Dermis microvascular lymphatic vessel endothelial cell (primary cell): Measurements from ENCODE around the gene EEFSEC. TPM values are rescaled to one million over a fixed set of nuclear protein-coding genes. Genes with fewer than 3 reads are reported as not detected.

Source experiments
- DNase-seq, 2 donors: peaks; one replicate each; pipeline versions ENCODE4 v3.0.0 to v3.0.0-alpha.2; 2010; ENCODE audit warnings: low read depth in 2 of 2
- total RNA-seq: library from RNA; depleted of rRNA; stranded (reverse); fragments of >200 nt; gene quantifications from 2 replicates; pipeline ENCODE4 v1.2.1, GENCODE V29; 2014

The EEFSEC gene
- total RNA-seq, 1 donor from 2014 or later = 1.8 TPM

DNA sequence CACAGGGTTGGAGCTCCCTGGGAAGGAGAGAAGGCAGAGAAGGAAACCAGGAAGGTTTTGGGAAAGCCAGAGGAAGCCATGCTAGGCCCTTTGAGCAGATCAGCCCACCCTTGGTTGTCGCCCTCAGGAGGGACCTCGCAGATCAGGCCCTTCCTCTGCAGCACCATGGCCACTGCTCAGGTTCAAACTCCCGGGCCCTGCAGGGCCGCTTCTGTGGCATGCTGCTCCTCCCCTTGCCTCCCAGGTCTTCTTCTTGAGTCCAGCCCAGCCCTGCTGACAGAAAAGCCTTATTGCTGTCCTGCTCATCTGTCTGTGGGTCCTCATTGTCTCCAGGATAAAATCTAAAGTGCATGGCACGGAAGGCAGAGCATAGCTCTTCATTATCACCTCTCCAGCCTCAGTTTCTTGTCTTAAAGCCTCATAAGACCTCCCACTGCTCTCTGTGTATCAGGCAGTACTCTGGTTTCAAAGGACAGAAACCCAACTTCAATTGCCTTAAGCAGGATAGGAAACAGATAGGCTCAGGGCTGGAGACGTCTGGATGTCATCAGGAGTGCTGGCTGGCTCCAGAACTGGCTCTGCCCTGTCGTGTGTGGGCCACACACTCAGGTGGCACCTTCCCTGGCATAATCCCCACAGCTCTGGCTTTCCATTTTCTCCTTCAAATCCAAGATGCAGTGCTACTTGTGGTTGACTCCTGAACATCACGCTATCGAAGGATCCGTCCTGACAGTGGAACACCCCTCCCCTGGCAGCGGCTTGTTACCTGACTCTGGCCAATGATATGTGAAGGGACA, 118.5 kb downstream of the EEFSEC start:
- no peak for DNase-seq

DNA sequence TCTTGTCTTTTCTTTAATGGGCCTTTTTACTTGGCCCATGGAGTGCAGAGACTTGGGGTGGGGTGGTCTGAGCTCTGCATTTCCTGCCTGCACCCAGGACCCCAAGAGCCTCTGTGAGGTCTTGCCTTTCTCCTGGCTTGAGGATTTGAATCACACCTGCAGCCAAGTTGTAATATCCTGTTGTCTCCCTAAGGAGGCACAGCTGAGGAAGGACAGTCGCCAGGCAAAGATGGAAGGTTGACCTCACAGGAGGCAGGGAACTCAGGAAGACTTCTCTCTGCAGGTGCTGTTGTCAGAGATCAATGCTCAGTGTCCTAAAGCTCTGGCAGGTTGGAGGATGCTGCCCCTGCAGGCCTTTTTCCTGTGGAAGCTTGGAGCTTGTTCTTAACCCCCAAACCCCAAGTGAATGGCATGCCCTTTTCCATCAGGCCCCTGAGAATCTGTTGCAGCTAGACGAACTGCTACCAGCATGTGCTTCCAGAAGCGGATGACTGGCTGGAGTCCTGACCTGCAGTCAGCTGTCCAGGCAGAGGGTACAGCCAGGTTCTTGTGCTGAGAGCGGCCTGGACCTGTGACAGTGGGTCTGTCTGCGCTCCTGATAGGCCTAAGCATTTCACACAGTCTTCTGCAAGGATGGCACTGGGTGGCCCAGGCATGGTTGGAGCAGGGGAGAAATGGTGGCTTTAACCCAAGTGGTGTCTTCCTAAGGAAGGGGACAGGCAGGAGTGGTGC, 120.0 kb downstream of the EEFSEC start:
- DNase-seq = no peak

DNA sequence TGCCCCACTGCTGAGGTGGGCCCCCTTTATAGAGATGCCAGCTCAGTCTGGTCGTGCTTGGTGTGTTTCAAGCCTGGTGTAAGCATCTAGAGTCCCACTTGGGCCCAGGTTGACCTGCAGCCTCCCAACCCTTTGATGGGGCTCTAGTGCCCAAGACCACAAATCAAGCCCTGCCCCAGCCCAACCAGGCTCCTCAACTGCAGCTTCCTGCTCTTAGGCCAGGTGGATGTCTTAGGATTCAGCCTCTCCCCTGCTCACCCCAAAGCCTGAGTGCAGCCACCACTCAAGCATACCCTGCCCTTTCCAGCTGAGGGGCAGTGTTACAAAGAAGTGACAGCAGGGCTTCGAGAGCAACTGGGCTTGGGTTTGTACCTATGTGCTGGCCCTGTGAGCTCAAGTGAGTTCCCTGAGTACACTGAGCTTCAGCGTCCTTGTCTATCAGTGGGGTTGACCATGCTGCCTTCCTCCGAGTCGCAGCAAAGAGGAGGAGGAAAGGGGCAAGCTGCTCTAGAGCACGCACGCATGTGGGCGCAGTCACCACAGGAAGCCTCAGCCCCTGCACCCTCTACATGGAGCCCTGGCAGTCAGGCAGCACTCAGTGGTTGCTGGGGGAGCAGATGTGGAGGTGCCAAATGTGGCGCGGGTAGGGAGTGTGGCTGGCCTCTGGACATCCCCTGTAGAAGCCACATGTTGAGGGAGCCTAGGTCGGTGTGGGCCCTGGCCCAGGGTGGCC, 120.7 kb downstream of the EEFSEC start:
- no peak for DNase-seq

DNA sequence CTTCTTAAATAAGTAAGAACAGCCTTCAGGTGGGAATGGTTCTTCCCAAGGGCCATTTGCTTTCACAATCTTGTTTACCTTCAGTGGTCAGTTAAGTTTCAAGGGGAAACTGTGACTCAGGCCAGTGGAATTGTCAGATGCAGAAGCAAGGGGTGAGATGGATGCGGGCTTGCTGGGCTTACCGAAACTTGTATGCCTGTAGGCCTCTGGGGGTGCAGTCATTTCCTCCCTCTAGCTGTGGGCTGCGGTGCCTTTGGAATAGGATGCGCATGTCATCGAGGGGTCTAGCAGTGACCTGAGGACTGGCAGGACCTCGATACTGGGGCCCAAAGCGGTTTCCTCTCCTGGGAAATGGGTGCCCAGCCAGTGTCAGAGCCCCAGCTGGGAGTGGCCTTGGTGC, 121.6 kb downstream of the EEFSEC start:
- DNase-seq = peak; percentile 25 to 85

DNA sequence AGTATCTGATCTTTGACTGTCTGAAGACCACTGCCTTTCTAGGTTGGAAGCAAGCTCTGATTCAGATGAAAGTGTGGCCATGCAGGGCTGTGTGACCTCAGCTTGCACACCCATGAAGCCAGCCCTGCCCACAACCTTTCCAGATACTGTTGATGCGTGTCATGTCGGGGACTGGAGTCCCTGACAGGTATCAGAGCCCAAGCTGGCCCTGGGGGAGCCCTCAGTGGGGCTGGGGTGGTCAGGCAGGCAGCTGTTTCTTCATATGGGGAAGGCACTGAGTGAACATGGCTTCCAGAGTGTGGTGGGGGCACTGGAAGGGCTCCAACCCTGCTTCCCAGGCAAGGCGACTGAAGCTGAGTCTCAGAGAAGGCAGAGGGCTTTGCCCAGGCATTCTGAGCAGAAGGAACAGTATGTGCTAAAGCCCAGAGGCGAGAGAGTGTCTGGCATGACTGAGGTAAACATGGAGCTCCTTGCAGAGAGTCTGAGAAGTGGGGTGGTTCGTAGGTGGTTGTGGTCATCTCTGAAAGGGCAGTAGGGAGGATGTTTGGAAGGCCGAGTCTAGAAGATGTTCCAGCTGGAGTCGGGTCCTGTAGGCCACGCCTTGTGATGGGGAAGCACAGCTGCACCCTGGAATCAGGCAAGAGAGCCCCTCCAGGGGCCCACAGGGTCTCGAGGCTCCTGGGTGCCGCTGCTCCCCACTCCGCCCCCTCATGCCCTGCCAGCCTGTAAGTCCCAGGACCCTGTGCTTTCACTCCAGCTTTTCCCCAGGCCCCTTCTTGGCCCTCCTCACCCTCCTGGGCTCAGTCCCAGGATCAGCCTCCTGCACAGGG, 122.2 kb downstream of the EEFSEC start:
- DNase-seq = no peak

DNA sequence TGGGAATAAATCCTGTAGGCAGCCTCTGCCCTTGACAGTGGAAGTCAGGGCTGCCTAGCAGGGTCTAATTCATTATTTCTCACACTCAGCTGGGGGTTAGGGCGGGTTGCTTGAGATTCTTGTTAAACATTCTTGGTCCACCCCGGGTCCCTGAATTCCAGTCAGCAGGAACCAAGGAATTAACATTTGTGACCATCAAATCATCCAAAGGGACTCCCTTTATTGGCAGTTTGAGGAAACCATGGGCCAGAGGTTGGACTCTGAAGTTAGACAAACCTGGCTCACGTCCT, 122.8 kb downstream of the EEFSEC start:
- DNase-seq = no peak

DNA sequence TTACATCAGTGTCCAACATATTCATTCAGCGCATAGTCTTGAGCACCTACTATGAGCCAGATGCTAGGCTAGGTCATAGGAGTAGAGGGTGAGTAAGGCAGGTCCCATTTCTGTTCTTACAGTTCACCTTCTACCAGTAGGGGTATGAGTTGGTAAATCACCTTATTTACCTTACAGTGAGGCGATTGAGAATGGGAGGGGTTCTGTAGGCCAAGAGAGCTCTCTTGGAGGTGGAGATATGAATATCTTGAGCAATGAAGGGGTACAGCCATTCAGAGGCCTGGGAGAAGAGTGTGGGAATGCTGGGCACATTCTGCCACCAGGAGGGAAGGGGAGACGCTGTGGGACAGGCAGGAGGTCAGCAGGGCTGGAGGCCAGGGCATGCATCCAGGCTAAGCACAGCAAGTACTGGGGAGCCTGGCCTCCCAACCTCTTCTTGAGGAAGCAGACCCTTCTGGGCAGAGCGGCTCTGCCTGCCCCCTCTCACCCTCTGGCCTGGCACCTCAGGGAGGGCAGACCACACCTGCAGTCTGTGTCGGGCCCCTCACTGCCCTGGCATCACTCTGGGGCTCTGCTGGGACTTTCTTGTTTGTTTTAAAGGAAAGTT, 123.4 kb downstream of the EEFSEC start:
- no peak for DNase-seq

DNA sequence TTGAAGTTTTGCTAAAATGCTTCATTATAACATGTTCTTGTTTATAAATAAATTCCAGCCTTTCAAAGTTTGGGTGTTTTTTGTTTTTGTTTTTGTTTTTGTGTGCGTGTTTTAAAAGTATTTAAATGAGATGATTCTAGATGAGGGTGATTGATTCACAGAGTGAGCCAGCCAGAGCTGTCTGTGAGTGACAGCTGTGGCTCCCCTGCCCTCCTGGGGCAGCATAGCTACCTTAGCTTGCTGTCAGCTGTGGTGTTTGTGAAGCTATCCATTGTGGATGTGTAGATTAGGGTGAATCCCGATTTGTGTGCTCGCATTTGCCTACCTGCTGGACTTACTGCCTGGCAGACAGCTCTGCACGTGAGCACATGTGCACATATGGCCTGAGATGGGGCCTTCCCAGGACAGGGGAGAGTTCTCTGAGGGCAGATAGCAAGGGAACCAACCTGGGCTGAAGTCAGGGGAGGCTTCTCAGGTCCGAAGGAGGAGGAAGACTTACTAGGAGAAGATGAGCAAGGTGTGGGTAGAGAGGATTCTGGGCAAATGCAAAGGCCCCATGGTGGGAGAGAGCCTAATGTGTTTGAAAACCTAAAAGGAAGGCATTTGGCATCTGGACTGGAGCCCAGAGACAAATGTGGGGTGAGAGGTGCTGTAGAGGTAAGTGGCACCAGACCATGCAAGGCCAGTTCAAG, 124.2 kb downstream of the EEFSEC start:
- DNase-seq = no peak

DNA sequence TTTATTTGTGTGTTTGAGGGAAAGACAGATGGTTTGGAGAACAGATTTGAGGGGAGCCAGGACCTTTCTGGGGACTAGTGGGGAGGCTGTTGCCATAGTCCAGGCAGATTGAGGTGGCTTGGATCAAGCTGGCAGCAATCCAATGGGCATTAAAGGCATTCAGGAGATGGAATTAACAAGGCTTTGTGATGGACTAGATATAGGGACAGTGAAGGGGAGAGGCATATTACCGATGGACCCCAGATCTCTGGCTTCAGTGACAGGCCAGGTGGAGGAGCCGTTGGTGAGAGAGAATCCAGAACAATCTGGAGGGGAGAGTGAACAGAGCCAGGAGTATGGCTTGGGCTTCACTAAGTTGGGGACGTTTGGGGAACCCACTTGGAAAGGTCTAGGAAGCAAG, 124.8 kb downstream of the EEFSEC start:
- no peak for DNase-seq

DNA sequence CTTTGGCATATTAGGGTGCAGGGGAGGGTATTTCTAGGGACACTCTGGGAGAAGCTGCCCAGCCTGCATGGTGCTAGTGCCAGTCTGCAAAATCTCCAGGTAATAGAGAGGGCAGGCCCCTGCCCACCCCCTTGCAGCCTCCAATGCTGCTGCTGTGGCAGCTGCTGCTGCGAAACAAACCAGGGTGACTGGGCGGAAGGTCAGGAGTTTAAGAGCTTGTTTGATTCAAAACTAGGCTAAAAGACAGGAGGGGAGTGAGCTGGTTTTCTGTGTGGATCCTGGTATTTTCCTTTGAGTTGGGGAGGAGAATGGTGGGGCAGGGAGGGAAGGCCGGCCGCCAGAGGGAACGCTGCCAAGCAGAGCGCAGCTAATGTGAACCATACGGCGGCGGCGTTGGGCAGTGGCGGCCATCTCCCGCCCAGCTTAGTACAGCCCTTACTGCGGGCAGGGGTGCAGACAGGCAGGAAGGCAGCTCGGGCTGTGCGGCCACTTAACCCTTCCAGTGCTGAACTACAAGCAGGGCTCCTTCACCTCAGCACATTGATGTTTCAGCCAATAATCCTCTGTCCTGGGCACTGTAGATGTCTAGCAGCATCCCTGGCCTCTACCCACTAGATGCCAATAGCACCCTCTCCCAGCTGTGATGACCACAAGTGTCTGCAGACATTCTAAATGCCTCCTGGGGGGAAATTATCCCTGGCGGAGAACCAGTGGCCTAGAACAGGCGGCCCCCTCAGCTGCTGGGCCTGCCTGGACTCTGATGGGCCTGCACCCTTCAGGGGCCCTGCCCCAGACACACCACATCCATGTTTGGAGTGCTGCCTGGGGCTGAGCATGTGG, 125.7 kb downstream of the EEFSEC start:
- DNase-seq = peak in 1 of 2 donors; percentile 43

DNA sequence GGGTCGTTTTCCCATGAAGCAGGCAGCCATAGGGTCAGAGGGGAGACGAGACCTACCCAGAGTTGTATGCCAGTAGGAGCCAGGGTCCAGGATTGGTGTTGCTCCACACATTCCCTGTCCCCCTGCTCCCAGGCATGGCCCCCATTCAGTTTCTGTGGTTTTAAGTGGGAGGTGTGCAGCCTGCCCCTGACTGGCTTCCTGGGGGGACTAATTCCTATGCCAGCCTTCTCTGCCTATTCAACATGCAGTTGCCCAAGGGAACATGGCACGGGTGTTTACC, 126.3 kb downstream of the EEFSEC start:
- DNase-seq = no peak

DNA sequence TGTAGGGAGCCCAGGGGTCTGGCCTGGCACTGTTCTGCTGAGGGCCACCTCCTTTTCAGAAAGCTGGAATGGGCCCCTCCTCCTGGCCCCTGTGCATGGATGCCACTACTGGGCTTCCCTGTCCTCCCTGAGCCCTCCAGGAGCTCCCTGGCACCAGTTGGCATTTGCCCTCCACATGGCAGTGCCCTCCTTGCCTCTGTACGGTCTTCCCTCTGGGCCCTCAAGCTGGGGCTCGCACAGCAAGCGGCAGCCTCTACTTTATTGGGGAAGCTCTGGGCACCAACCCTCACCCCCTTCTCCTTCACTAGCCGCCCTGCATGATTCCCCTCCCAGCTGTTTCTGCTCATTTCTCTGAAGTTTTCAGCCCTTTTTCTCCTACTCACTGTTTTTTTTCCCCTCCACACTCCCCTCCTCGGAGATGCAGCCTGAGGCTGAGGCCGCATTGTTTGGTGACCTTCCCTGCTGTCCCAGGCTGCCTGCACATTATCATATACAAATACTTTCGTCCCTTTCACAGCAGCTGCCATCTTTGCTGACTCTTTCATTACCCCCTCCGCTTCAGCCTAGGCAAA, 127.3 kb downstream of the EEFSEC start:
- DNase-seq = no peak

DNA sequence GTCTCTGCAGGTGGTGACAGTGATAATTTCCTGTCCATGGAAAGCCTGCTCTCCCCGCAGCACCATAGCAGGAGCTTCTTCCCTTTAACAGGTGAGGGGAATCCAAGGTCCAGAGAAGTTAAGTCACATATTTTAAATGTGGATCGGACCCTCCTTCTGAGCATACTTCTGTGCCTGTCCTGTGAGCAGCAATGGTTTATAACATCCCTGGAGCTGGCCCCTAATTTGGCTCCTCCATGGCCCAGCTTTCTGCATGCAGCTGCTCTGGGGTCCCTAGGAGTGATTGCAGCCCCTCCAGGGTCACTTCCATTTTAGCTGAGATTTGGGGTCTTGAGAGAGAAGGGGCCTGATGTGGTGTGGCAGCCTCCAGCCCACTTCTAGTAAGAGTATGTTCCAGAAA, 127.8 kb downstream of the EEFSEC start:
- no peak for DNase-seq

DNA sequence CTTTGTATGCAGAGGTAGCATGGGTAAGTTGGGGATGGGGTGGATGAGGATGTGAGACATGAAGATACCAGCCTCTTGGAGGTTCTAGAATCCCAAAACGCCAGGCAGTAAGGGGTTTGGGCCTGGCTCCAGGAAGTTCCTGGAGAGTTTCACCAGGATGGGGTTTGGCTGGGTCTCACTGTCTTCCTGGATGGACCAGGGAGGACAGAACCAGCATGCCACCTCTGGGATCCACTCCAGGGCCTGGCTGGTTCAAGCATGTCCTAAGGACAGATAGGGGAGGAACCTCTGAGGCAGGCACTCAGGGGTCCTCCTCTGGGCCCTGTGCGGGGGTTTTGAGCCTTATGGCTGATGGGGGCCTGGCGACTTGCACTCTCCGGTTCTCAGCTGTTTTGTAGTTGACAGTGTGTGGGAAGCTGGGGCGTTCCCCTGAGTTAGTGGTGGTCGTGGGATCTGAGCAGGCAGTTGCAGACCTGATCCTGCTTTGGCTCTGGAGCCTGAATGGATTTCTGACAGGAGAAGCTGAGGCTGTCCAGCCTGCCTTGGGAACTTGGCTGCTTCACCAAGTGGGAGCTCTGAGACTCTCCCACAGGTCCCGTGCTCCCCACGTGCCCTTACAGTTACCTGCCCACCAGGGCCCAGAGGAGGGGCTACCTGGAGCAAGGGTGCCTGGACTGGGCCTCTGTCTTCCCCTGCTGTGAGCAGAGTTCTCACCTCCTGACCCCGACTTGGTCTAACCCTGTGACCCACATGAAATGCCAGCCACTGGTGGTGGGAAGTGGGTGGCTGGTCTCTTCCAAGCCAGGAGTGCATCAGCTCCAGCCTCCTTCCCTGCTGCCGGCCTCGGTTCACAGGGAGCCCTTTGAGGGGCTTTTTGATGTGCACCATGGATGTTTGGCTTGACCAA, 128.4 kb downstream of the EEFSEC start:
- DNase-seq = no peak

DNA sequence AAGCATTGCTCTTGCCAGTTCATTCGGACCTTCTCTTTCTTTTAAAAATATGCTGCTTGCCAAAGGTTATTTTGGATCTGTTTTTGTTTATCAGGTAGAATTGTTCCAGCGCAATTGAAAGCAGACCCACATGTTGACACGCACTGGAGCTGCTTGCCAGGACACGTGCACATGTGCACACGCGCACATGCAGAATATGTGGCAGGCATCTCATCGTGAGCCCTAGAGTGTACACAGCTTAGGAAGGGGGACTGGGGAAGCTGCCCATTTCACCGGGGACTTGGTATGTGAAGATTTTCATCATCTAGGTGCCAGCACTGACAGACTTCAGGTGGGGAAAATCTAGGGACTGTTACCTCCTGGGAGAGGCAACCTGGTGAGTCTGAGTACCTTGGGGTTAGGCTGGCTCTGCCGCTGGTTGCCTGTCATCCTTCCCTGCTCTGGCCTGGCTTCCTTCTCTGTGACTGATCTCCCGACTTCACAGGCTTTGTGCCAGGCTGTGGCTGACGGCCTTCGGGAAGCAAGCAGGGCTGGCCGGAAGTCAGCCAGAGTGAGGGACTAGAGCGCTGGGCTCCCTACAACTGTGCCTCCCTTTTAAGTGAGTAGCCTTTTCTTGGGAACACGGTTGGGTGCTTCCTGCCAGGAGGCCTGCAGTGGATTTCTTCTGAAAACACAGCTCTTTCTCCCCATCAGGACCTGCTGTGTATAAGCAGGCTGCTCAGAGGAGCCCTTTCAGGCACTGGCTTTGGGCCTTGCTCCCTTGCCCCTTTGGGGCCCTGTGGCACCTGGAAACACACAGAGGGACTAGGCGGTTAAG, 129.3 kb downstream of the EEFSEC start:
- DNase-seq = peak; percentile 27 to 59

DNA sequence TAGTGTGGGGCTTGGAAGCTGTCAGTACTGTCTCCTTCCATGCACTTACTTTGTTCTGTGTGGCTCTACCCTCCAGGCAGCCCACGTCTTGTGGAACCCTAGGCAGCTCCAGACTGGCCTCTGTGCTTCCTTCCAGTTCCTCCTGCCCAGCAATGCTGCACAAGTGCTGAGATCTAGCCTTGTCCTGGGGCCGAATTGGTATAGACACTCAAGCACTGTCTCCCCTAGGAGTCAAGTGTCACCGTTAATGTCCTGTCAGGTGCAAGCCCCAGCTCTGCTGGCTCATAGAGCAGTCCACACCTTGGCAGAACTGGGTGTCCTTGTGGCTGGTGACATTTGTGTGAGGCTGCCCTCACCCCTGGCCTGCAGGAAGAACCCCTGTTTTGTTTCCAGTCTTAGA, 130.1 kb downstream of the EEFSEC start:
- no peak for DNase-seq

DNA sequence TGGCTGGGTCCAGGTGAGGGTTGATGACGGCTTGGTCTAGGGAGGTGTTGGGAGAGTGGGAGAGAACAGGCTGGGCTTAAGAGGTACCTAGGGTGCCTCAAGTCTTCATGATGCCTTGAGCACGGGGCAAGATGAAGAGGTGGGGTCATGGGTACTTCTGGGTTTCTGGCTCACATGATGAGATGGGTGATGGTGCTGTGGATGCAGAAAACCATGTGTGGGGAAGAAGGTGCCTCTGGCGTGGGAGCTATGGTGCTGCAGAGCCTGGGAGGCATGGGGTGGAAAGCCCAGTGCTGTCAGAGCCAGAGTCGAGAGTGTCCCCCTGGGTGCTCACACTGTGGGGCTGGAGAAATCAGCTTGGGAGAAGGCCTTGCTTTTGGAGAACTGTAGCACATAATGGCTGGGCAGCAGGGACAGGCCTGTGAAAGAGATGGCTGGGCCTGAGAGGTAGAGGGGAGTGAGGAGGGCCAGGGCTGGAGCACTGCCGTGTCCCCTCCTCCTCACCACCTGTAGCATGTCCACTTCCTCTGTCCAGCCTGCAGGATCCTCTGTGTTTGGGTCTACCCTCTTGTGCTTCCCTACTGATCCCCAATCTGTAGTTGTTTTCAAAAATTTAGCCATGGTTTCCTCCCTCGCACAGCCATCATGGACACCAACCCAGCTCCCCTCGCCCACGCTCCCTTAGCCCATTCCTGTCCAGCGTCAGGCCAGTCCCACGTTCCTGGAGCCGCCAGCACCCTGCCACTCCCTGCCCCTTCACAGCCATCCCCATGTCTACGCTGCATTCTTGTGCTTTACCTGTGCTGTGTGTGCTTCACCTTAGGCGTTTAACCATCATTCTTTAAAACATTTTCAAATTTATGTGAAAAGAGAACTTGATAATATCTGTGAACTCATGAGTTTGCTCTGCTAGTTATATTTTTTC, 132.0 kb downstream of the EEFSEC start:
- no peak for DNase-seq
